HG03280 (cell line): Measurements from ENCODE around the gene ERF.

ENCODE experiments used
- ATAC-seq: cut with Tn5 transposase; IDR thresholded peaks from one replicate; pipeline ENCODE4 v1.9.1; 2021; ENCODE audit warnings: mild to moderate bottlenecking, moderate library complexity; ENCODE audit not compliant: unreplicated experiment

The ERF gene

GRCh38 chr19:42242512-42243409 lies 12.2 kb downstream of the ERF start, which contains the start of gene GSK3A:
Gene GSK3A, minus strand, starts transcription at chr19:42242602. Its CDS starts 137 bp downstream, at chr19:42242465.
- ATAC-seq = peak; percentile 61

- peak; percentile 0 for ATAC-seq
Observed at GRCh38 chr19:42242069-42242511, 12.8 kb downstream of the ERF start.

- ATAC-seq = no peak
Observed at GRCh38 chr19:42241279-42241678, 13.6 kb downstream of the ERF start.

DNA sequence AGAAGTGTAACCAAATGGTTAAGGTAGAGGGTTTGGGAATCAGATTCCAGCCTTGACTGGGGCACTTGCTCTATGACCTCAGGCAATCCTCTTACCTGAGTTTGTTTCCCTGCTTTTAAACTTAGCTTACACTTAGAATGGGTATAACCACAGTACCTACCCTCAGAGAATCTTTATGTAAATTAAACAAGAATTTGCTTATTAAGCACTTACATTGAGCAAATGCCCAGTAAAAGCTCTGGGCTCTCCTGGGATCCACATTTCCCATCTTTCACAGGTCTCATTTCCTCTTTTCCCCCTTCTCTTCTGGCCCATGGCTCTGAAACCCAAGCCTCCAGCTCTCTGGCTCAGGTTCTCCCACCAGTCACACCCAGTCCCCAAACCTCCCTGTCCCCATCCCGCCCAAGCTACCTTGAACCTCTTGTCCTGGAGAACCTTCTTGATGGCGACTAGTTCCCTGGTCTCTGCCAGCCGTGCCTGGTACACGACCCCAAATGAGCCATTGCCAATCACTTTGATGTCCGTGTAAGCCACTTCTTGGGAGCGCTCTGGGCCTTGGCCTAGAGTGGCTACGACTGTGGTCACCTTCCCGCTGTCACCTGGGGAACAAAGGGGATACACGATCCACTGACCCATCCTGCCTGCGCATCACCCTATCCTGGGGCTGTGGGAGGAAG lies 15.2 kb downstream of the ERF start:
- no peak for ATAC-seq

DNA sequence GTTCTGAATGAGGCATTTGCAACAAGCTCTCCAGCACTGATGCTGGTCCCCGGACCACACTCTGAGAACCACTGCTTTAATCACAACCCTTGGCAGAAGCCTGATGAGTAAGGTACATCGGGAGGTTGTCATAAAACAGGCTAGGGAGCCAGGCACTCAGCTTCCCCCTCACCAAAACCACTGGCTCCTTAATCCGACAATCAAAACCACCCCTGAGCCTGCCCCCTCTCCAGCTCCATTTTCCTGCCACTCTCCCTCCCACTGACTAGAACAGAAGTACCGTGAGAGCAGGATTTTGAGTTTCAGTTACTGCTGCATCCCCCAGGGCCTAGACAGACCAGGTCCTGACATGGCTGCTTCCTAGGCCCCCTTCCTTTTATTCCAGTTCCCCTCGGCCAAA lies 19.7 kb downstream of the ERF start:
- ATAC-seq = no peak

DNA sequence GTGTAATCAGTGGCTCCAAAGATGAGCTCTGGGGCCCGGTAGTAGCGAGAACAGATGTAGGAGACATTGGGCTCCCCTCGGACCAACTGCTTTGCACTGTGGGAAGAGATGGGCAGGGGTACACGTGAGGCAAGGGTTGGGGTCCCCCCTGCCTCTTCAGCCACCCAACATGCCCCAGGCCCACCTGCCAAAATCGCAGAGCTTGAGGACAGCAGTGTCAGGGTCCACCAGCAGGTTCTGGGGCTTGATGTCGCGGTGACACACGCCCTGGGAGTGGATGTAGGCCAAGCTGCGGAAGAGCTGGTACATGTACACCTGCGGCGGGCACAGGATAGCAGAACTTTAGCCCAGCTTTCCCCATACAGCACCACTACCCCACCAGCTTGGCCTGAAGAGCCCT lies 20.6 kb downstream of the ERF start:
- ATAC-seq = no peak

DNA sequence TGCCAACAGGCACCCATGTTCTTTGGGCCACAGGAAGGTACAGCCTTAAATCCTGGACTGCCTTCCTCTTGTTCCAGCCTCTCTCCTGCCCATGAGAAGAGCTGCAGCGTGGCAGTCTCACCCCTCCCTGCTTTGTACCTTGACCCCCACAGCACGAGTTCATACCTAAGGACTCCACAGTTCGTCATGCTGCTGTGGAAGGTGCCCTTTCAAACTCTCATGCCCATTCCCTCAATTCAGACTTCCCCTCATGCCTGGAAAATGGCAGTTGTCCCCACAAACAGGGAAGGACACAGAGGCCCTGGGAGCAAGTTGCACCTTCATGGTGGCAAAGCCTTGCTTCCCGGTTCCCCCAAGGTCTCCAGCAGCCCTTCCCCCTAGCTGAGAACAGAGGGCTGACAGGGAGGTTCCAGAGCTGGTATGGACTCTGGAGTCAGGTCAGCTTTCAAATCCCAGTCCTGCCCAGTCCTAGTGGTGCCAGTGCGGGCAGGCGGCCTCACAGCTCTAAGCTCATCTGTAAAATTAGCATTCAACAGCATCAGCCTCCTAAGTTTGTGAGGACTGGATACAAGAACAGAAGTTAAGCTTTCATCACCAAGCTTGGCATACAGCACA lies 21.1 kb downstream of the ERF start:
- ATAC-seq = no peak

GRCh38 chr19:42233106-42233505 lies 21.8 kb downstream of the ERF start:
- no peak for ATAC-seq

DNA sequence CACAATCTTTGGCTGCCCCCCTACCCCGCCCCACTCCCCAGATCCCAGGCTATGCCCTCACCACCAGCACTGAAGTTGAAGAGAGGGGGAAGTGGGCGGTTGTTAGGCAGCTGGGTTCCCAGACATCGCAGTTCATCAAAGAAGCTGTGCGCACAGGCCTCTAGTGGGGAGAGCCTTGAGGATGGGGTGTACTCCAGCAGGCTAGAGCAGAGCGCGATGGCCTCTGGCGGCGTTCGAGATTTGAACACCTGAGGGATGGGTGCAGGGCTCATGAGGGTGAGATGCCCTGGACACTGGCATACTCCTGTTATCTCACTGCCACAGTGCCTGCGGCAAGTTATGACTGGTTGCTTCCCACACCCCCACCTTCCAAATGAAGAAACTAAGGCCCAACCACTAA lies 22.5 kb downstream of the ERF start:
- ATAC-seq = no peak

DNA sequence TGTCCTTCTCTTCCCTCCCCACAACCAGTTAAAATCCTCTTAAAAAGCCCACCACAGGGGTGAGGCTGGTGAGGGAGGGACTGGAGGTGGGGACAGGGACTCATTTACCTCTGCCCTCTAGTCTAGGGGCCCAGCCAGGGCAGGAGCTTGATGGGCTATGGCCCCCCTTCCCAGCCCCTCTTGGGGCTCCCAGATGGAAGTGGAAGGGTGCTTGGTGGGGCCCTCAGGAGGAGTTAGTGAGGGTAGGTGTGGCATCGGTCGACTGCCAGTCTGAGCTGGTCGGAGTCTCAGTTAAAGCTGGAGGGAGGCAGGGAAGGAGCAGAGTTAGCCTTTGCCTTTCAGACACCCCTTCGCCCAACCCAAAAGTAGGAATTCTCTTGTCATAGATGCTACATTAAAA lies 24.4 kb downstream of the ERF start:
- ATAC-seq = no peak

DNA sequence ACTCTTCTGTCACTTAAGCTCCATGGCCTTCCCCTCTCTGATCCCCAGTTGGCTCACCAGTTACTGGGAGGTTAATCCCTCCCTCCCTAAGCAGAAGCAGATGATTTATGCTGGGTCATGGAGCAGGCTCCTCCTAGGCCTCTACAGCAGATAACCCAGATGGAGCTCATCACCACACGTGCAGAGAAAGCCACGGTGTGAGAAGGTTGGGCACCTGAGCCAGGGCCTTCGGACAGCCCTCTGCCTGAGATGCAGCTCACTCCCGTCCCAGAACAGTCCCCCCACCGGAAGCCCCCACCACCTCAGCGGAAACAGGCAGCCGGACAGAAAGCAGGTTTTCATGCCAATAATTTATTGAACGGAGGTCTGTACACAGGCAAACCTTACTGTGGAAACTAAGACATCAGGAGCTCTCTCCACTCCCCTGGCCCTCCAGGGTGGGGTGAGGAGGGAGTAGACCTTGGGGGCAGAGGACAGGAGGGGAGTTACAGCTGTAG lies 25.0 kb downstream of the ERF start:
- ATAC-seq = no peak

DNA sequence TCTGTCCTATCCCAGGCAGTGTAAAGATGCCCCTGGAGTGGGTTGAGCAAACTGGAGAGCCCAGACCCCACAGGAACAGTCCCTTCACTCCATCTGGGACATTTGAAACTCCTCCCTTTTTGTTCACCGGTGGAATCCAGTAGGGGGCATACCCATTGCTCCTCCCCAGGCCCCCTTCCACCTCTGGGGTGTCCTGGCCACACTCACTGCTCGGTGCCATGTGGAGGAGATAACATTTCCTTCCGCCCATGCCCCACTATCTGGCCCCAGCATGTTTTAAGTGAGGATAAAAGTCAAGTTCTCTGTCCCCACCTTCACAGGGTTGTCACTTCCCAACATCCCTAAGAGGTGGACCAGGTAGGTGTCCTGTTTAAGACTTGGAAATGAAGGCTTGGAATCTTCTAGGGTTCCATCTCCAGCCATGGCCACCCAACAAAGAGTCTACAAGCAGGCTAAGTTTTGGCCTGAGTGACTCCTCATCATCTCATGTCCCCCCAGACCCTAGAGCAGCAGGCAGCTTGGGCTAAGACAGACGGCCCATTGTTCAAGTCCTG lies 25.6 kb downstream of the ERF start:
- ATAC-seq = no peak

GRCh38 chr19:42228641-42229040 lies 26.3 kb downstream of the ERF start:
- no peak for ATAC-seq

DNA sequence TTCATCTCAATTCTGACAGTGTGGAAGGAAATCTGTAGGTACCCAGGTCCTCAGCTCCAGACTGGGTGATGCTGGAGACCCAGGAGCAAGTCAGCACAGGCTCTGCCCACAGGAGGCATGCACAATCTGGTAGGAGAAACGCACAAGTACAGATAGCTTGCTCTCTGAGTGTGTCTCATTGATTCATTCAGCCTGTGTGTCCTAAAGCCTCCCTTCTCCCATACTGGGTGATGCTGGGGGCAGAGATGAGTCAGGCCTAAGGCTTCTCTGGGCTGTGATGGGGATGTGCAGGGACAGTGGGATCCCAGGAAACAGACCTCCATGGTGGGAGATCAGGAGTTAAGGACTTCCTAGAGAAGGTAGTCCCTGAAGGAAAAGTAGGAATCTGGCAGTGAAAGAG lies 28.0 kb downstream of the ERF start:
- ATAC-seq = no peak

- no peak for ATAC-seq
Observed at GRCh38 chr19:42225718-42226292, 29.1 kb downstream of the ERF start.

- no peak for ATAC-seq
Observed at GRCh38 chr19:42224940-42225717, 29.8 kb downstream of the ERF start.

- no peak for ATAC-seq
Observed at GRCh38 chr19:42220751-42221097, 34.2 kb downstream of the ERF start.

- ATAC-seq = peak; percentile 69
Observed at GRCh38 chr19:42219812-42220750, 34.8 kb downstream of the ERF start, which contains the start of gene ZNF526. Gene ZNF526, plus strand, starts transcription at chr19:42220312. Its CDS starts 4,092 bp downstream, at chr19:42224404.
